ENCODE results near the gene ADGRF3. TPM values are rescaled to one million over a fixed set of nuclear protein-coding genes. Genes with fewer than 3 reads are reported as not detected.

The ADGRF3 gene
- total RNA-seq, 2 donors from 2014 or later: 0.35 to 0.93 TPM

DNA sequence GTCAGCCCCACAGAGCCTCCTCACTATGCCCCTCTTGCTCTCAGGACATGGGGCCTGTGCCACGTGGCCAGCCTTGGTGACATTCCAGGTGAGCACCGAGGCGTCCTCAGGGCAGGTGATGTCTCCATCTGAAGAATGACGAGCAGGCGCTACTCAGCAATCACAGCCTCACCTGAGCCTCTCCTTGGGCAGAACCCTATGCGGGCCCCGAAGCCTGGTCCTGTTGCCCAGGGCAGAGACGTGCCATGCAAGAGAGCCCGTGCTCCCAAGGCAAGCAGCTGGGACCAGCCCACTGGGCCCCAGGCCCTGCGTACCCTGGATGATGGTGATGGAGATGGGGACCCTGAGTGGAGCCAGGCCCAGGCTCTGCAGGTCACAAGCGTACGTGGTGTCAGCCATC, 33.1 kb downstream of the ADGRF3 start:
- DNase-seq: no peak
- no peaks in the 10 kb centered on the region for H3K9me3 ChIP-seq (ENCODE audit: control insufficient read depth, low read length)
- Mint-ChIP-seq H3K9me3 (no peaks in the 10 kb centered on the region), H3K4me3 (no peak overlapping the region), H3K27me3 (ENCODE audit: insufficient read depth) (no peaks in the 10 kb centered on the region), H3K27ac (no peak overlapping the region), H3K36me3 (ENCODE audit: low read depth) (no peaks in the 10 kb centered on the region), H3K4me1 (no peaks in the 10 kb centered on the region)
- no peaks in the 10 kb centered on the region for H3K27me3 ChIP-seq (ENCODE audit: control insufficient read depth, insufficient read depth, low read length, poor library complexity, severe bottlenecking)
- TF ChIP-seq, protein P1, sequence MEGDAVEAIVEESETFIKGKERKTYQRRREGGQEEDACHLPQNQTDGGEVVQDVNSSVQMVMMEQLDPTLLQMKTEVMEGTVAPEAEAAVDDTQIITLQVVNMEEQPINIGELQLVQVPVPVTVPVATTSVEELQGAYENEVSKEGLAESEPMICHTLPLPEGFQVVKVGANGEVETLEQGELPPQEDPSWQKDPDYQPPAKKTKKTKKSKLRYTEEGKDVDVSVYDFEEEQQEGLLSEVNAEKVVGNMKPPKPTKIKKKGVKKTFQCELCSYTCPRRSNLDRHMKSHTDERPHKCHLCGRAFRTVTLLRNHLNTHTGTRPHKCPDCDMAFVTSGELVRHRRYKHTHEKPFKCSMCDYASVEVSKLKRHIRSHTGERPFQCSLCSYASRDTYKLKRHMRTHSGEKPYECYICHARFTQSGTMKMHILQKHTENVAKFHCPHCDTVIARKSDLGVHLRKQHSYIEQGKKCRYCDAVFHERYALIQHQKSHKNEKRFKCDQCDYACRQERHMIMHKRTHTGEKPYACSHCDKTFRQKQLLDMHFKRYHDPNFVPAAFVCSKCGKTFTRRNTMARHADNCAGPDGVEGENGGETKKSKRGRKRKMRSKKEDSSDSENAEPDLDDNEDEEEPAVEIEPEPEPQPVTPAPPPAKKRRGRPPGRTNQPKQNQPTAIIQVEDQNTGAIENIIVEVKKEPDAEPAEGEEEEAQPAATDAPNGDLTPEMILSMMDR (conservative IDR thresholded peaks at IDR 0.05): no peak
- 89 to 90% methylated on average over 9 to 12 of the region's 12 CpGs for WGBS, 2 experiments (ENCODE audit: insufficient coverage in 1 of 2, insufficient read length in 1 of 2)
- no peak overlapping the region for H3K9ac ChIP-seq (ENCODE audit: extremely low read depth, low read length, poor library complexity, severe bottlenecking)
- no peak overlapping the region for H3K27ac ChIP-seq (ENCODE audit: low read depth, low read length)
- H3K4me3 ChIP-seq (ENCODE audit: low read length): no peak overlapping the region
- H3K36me3 ChIP-seq (ENCODE audit: control insufficient read depth, insufficient read depth, low read length): no peaks in the 10 kb centered on the region
- H3K4me1 ChIP-seq (ENCODE audit: control insufficient read depth, insufficient read depth, low read length): no peaks in the 10 kb centered on the region

DNA sequence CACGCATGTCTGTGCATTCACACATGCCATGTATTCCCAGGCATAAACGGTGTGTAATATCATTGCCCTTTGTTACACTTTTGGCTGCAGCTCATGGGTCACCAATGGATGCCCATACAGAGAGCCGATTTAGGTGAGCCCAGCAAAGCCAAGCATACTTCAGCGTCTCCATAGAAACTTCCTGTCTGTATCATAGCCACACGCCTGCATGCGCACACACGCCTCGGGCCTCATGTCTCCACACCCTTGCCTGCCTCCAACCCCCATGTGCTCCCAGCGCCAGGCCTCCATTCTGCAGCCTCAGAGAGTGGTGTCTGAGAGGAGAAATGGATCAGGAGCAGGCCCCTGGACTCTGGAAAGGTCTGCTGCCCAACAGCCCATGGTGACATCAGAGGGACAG, 34.1 kb downstream of the ADGRF3 start:
- WGBS, 2 experiments (ENCODE audit: insufficient coverage in 1 of 2, insufficient read length in 1 of 2): 71 to 88% methylated on average over 3 to 9 of the region's 9 CpGs
- no peaks in the 10 kb centered on the region for H3K27me3 ChIP-seq (ENCODE audit: control insufficient read depth, insufficient read depth, low read length, poor library complexity, severe bottlenecking)
- Mint-ChIP-seq H3K36me3 (ENCODE audit: low read depth) (no peaks in the 10 kb centered on the region), H3K4me3 (no peak overlapping the region), H3K4me1 (no peaks in the 10 kb centered on the region), H3K9me3 (no peaks in the 10 kb centered on the region), H3K27ac (no peak overlapping the region), H3K27me3 (ENCODE audit: insufficient read depth) (no peaks in the 10 kb centered on the region)
- H3K36me3 ChIP-seq (ENCODE audit: control insufficient read depth, insufficient read depth, low read length): no peaks in the 10 kb centered on the region
- DNase-seq: no peak
- H3K4me1 ChIP-seq (ENCODE audit: control insufficient read depth, insufficient read depth, low read length): no peaks in the 10 kb centered on the region
- H3K4me3 ChIP-seq (ENCODE audit: low read length): no peak overlapping the region
- TF ChIP-seq, protein P1 (conservative IDR thresholded peaks at IDR 0.05): no peak
- H3K9me3 ChIP-seq (ENCODE audit: control insufficient read depth, low read length): no peaks in the 10 kb centered on the region
- no peak overlapping the region for H3K9ac ChIP-seq (ENCODE audit: extremely low read depth, low read length, poor library complexity, severe bottlenecking)
- H3K27ac ChIP-seq (ENCODE audit: low read depth, low read length): no peak overlapping the region

DNA sequence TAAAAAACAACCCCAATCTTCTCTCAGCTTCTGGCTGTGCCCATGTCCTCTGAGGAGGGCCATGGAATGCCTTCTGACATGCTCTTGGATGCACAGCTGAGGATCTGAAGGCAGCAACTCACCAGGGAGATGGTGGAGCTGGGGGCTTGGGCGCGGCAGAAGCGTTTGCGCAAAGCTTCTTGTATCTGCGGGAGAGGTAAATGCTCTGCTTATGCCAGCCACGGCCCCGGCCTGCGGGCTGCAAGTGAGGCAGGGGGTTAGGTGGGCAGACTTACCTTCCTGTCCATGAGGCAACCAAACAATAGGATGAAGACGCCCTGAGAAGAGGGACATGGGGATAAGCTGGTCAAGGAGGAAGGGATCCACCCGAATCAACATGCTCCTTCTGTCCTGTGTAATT, 36.7 kb downstream of the ADGRF3 start:
- H3K27me3 Mint-ChIP-seq (ENCODE audit: insufficient read depth): no peaks in the 10 kb centered on the region
- H3K4me3 Mint-ChIP-seq: no peak overlapping the region
- Histone ChIP-seq H3K9me3 (ENCODE audit: control insufficient read depth, low read length) (no peaks in the 10 kb centered on the region), H3K9ac (ENCODE audit: extremely low read depth, low read length, poor library complexity, severe bottlenecking) (no peak overlapping the region), H3K4me1 (ENCODE audit: control insufficient read depth, insufficient read depth, low read length) (no peaks in the 10 kb centered on the region), H3K27me3 (ENCODE audit: control insufficient read depth, insufficient read depth, low read length, poor library complexity, severe bottlenecking) (no peaks in the 10 kb centered on the region), H3K27ac (ENCODE audit: low read depth, low read length) (no peak overlapping the region), H3K4me3 (ENCODE audit: low read length) (no peak overlapping the region), H3K36me3 (ENCODE audit: control insufficient read depth, insufficient read depth, low read length) (no peaks in the 10 kb centered on the region)
- no peak overlapping the region for H3K27ac Mint-ChIP-seq
- no peaks in the 10 kb centered on the region for H3K36me3 Mint-ChIP-seq (ENCODE audit: low read depth)
- DNase-seq: no peak
- TF ChIP-seq, protein P1 (conservative IDR thresholded peaks at IDR 0.05): no peak
- H3K4me1 Mint-ChIP-seq: no peaks in the 10 kb centered on the region
- 88 to 90% methylated on average over 10 of the region's 10 CpGs for WGBS, 2 experiments (ENCODE audit: insufficient coverage in 1 of 2, insufficient read length in 1 of 2)
- no peaks in the 10 kb centered on the region for H3K9me3 Mint-ChIP-seq
